HepG2 (cell line): ENCODE results near the gene KIAA1755. TPM values are rescaled to one million over a fixed set of nuclear protein-coding genes. Genes with fewer than 3 reads are reported as not detected.

Experiments used
- ATRX ChIP-seq: sonication (generic); formaldehyde crosslinking; IDR thresholded peaks from 2 replicates; pipeline ENCODE4 v1.4.0; 2020; ENCODE audit warnings: missing genetic modification reagents, borderline replicate concordance
- CEBPB ChIP-seq: IDR thresholded peaks from 2 replicates; pipeline ENCODE4 v1.6.1; 2011; ENCODE audit warnings: low read depth, low read length, improper control_type of control experiment, borderline replicate concordance
- CEBPG ChIP-seq: IDR thresholded peaks from 2 replicates; pipeline ENCODE4 v1.6.1; 2016
- CREB1 ChIP-seq, 2 experiments: fragments of 450-650 bp in 1 of 2; IDR thresholded peaks; 2 replicates each; pipeline ENCODE4 v1.6.1; 2016 to 2017; ENCODE audit warnings: control low read depth in 1 of 2, mild to moderate bottlenecking in 1 of 2, missing compliant biosample characterization in 1 of 2, missing genetic modification characterization in 1 of 2
- DNMT3B ChIP-seq: conservative IDR thresholded peaks from 2 replicates; pipeline ENCODE4 v1.6.1; 2016; ENCODE audit warnings: missing biosample characterization, control low read depth
- HNRNPUL1 ChIP-seq: fragments of 200-400 bp; formaldehyde crosslinking; IDR thresholded peaks from 2 replicates; pipeline ENCODE4 v1.6.1; 2017; ENCODE audit warnings: low read depth, mild to moderate bottlenecking, low read length, moderate library complexity
- KLF15 ChIP-seq: sonication (generic); formaldehyde crosslinking; IDR thresholded peaks from 2 replicates; pipeline ENCODE4 v1.8.1; 2023; ENCODE audit warnings: borderline replicate concordance, mild to moderate bottlenecking, inconsistent platforms, missing genetic modification reagents, mixed read lengths
- MED1 ChIP-seq: sonication (generic); formaldehyde crosslinking; IDR thresholded peaks from 2 replicates; pipeline ENCODE4 v1.4.0; 2020; ENCODE audit warnings: missing genetic modification reagents
- NR3C1 ChIP-seq: sonication (generic); formaldehyde crosslinking; IDR thresholded peaks from 2 replicates; pipeline ENCODE4 v1.4.0; 2020; ENCODE audit warnings: missing genetic modification reagents
- RERE ChIP-seq: IDR thresholded peaks from 2 replicates; pipeline ENCODE4 v1.6.1; 2016; ENCODE audit warnings: low read depth, missing genetic modification reagents, missing compliant biosample characterization
- ZMYM2 ChIP-seq: sonication (generic); formaldehyde crosslinking; IDR thresholded peaks from 2 replicates; pipeline ENCODE4 v1.8.0; 2022; ENCODE audit warnings: mild to moderate bottlenecking, missing genetic modification reagents
- ZNF234 ChIP-seq: sonication (generic); formaldehyde crosslinking; conservative IDR thresholded peaks from 2 replicates; pipeline ENCODE4 v1.5.1; 2020; ENCODE audit warnings: mild to moderate bottlenecking, missing genetic modification reagents
- ZNF274 ChIP-seq: sonication (generic); formaldehyde crosslinking; IDR thresholded peaks from 2 replicates; pipeline ENCODE4 v1.5.1; 2020; ENCODE audit warnings: mild to moderate bottlenecking, missing genetic modification reagents
- ZNF383 ChIP-seq: sonication (generic); formaldehyde crosslinking; IDR thresholded peaks from 2 replicates; pipeline ENCODE4 v1.4.0; 2020; ENCODE audit warnings: missing genetic modification reagents, mild to moderate bottlenecking, borderline replicate concordance
- ZNF484 ChIP-seq: sonication (generic); formaldehyde crosslinking; IDR thresholded peaks from 2 replicates; pipeline ENCODE4 v1.5.1; 2020; ENCODE audit warnings: mild to moderate bottlenecking, low read depth, missing genetic modification reagents, borderline replicate concordance
- polyA plus RNA-seq, 8 experiments: library from polyadenylated mRNA; depleted of rRNA in 3 of 8; stranded (reverse) in 7 of 8; unstranded in 1 of 8; fragments of >200 nt; fragmentation: Illumina TruSeq in 4 of 8; extraction: Trizol in 4 of 8; gene quantifications; 2 replicates each; pipeline versions ENCODE4 v1.2.1 to v1.2.3, GENCODE V29; 2011 to 2016; ENCODE audit warnings: low read depth in 4 of 8, missing spikeins in 1 of 8, mixed read lengths in 1 of 8; ENCODE audit not compliant: insufficient read depth in 1 of 8
- total RNA-seq, 5 experiments: library from RNA; depleted of rRNA; stranded (reverse); fragments of >200 nt; fragmentation: Illumina TruSeq; extraction: Trizol; gene quantifications; 2 replicates each; pipeline ENCODE4 v1.2.3, GENCODE V29; 2016; ENCODE audit warnings: low read depth in 1 of 5
- TF ChIP-seq, protein P1 (sequence below): sonication (generic); formaldehyde crosslinking; IDR thresholded peaks from 2 replicates; pipeline ENCODE4 v1.5.1; 2020; ENCODE audit warnings: missing genetic modification reagents, mild to moderate bottlenecking, borderline replicate concordance

Gene KIAA1755
- total and polyA plus RNA-seq, 2 of the 13 experiments (the other 11 are each of a cell fraction or from before 2014, with no cell fraction given) = 0.04 TPM; not detected in 1

- TF ChIP-seq ZNF274 = no peak
- TF ChIP-seq ZNF234 (CRISPR knock-in tag) = 0 out of 2 replicates have a peak, but pooled peaks have one; percentile 53
- TF ChIP-seq NR3C1 (CRISPR knock-in tag) = no peak
- TF ChIP-seq, protein P1, sequence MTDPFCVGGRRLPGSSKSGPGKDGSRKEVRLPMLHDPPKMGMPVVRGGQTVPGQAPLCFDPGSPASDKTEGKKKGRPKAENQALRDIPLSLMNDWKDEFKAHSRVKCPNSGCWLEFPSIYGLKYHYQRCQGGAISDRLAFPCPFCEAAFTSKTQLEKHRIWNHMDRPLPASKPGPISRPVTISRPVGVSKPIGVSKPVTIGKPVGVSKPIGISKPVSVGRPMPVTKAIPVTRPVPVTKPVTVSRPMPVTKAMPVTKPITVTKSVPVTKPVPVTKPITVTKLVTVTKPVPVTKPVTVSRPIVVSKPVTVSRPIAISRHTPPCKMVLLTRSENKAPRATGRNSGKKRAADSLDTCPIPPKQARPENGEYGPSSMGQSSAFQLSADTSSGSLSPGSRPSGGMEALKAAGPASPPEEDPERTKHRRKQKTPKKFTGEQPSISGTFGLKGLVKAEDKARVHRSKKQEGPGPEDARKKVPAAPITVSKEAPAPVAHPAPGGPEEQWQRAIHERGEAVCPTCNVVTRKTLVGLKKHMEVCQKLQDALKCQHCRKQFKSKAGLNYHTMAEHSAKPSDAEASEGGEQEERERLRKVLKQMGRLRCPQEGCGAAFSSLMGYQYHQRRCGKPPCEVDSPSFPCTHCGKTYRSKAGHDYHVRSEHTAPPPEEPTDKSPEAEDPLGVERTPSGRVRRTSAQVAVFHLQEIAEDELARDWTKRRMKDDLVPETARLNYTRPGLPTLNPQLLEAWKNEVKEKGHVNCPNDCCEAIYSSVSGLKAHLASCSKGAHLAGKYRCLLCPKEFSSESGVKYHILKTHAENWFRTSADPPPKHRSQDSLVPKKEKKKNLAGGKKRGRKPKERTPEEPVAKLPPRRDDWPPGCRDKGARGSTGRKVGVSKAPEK = no peak
- no peak for TF ChIP-seq ZNF484
- peak; percentile 55; the same call in 1 of the 2 replicates for TF ChIP-seq CEBPG
- no peak for TF ChIP-seq KLF15 (CRISPR knock-in tag)
- peak; percentile 85 for TF ChIP-seq CEBPB
- TF ChIP-seq CREB1 (IDR thresholded peaks at IDR 0.05) = no peak
- TF ChIP-seq CREB1 (CRISPR knock-in tag; IDR thresholded peaks at IDR 0.05) = 0 out of 2 replicates have a peak, but pooled peaks have one; percentile 8
- no peak for TF ChIP-seq RERE (CRISPR knock-in tag)
- no peak for TF ChIP-seq ATRX (CRISPR knock-in tag)
- no peak for TF ChIP-seq MED1
- TF ChIP-seq DNMT3B (CRISPR knock-in tag) = no peak
- TF ChIP-seq ZMYM2 (CRISPR knock-in tag) = peak; percentile 83
- no peak for TF ChIP-seq HNRNPUL1
- no peak for TF ChIP-seq ZNF383
Measured at GRCh38 chr20:38290829-38291814, 30.6 kb upstream of the KIAA1755 start (continued).
